Suppressor macrophage treated with lipopolysaccharide for 4 hours (primary cell): ENCODE data around the gene SORCS2.

Experiments
- DNase-seq: peaks from one replicate; pipeline ENCODE4 v3.0.0-alpha.2; 2020

Gene SORCS2

GRCh38 chr4:7762376-7763030 lies 570.2 kb downstream of the SORCS2 start:
- DNase-seq = no peak

GRCh38 chr4:7763106-7763505 lies 570.8 kb downstream of the SORCS2 start:
- no peak for DNase-seq

GRCh38 chr4:7763788-7764187 lies 571.5 kb downstream of the SORCS2 start:
- DNase-seq = no peak

DNA sequence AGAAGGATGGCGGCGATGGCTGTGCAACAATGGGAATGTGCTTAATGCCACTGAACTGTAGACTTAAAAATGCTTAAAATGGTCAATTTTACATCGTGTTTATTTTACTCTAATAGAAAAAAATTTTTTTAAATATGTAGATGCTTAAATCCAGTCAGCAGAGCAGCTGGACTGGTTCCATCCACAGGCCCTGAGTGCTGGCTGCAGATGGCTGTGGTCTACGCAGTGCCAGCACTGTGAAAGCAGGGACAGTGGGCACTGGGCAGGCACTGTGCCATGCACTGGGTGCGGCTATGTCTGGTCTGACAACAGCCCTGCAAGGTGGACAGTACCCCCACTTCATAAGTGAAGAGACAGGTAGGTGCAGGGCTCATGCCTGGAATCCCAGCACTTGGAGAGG lies 572.1 kb downstream of the SORCS2 start:
- no peak for DNase-seq

DNA sequence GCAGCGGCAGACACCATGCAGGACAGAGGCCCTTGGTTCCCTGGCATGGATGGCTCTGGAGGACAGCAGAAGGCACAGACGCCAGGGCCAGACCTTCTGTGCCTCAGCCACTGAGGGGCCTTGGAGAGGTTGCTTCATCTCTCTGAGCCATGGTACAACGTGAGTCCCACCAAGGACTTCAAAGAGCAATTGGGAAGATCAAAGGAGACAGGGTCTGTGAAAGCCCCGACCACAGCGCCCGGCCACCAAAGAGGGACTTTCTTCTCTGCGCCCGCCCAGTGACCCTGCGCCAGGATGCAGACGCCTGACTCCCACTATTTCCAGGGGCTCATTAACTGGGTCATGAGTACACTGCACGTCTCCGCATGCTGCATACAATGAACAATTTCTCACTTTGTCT lies 573.3 kb downstream of the SORCS2 start:
- no peak for DNase-seq

GRCh38 chr4:7766086-7766485 lies 573.7 kb downstream of the SORCS2 start:
- no peak for DNase-seq

DNA sequence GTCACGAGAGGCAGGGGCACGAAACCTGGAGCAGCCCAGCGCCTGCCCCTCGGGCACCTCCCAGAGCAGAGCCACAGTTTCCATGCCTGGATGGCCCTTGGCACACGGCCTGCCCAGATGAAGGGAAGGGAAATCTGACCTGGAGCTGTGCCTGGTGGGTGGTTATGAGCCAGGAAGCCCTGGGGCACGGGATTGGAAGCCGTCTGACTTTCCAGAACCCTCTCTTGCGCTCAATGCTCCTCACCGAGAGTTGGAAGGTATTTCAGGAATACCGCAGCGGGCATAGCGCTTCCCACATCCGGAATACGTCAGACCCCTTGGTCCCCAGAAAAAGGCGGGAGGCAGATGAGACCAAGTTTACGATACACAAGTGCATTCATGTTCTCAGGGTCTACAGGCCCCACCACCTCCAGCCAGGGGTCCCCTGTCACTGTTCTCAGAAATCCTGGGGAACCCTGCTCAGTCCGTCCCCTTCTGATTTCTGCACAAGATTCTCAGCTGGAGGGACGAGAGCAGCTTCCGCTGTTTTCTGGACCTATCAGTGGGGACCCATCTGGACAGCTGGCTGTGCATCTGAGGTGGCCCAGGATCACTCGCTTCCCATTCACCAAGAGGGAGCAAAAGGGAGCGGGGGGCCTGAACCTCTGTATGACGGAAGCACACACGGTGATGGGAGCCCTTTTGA lies 574.5 kb downstream of the SORCS2 start:
- no peak for DNase-seq

DNA sequence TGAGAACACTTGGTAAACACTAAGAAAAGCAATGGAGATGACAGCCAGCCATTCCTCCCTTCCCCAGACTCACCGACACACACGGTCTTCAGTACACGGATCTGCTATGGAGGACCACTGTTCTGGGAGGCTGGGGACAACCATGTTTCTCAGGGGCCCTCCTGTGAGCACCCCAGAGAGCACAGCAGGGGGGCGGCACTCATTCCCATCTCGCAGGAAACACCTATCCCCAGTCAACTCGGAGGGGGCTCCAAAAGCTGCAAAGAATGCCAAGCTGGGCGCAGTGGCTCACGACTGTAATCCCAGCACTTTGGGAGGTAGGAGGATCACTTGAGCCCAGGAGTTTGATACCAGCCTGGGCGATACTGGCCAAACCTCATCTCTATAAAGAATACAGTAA lies 575.2 kb downstream of the SORCS2 start:
- no peak for DNase-seq

DNA sequence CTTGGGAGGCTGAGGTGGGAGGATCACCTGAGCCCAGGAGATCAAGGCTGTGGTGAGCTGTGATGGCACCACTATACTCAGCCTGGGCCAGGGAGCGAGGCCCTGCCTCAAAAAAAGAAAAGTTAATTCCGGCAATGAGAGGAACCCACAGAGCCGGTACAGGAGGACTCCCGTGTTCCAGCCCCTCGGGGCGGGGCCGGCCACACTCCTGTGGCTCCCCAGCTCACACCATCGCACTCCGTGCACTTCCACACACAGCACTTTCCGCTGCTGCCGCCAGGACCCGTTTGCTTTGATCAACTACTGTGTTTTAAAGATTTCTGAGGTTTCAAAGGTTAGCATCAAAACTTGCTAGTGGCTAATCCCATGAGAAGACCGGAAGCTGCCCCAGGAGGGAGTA lies 575.6 kb downstream of the SORCS2 start:
- DNase-seq = no peak

GRCh38 chr4:7768736-7769135 lies 576.4 kb downstream of the SORCS2 start:
- DNase-seq = no peak

- DNase-seq = no peak
Observed at GRCh38 chr4:7769396-7770223, 577.3 kb downstream of the SORCS2 start.

DNA sequence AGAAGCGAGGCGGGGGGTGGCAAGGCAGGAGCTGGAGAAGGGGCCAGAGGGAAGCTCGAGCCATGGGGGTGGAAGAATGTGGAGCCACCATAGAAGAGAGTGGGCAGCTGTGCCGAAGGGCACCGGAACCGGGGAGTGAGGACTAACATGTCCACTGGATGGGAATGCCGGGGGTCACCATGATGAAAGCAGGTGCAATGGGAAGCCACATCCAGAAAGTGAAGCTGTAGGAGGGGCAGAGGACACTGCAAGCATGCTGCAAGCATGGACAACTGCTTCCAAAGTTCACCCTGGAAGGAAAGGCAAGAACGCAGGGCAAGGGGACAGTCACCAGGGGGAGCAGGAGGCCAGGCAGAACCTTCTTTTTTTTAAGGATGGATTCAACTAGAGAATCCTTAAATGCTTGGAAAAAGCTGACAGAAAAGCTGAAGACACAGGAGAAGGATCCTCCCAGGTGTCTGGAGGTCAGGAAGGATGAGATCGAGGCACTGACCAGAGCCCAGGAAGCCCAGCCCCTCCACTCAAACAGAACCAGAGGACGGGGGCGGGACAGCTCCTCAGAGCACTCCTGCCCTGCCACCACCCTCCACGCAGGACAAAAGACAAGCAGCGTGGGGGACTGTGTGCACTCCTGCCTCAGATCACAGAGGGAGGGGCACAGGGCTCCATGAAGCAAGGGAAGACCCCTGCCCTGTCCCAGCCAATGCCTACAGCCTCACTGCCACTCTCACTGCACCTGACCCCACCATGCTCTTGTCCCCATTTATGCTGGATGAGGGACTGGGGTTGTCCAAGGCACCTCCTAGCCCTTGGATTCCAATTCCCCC lies 578.1 kb downstream of the SORCS2 start:
- DNase-seq = peak; percentile 31

DNA sequence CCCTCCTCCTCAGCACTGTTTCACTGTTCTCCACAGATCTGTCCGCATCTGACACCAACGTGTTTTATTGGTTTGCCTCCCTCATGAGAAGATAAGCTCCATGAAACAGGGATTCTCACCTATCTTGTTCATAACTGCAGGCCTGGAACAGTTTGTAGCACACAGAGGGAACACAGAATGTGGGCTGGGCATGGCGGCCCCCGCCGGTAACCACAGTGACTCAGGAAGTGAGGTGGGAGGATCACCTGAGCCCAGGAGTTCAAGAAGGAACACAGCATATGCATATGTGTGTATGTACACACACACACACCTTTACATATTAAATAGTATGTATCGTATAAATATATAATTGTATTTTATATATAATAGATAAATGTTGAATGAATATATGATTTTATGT lies 578.7 kb downstream of the SORCS2 start:
- DNase-seq = no peak

GRCh38 chr4:7771541-7772507 lies 579.5 kb downstream of the SORCS2 start:
- no peak for DNase-seq

DNA sequence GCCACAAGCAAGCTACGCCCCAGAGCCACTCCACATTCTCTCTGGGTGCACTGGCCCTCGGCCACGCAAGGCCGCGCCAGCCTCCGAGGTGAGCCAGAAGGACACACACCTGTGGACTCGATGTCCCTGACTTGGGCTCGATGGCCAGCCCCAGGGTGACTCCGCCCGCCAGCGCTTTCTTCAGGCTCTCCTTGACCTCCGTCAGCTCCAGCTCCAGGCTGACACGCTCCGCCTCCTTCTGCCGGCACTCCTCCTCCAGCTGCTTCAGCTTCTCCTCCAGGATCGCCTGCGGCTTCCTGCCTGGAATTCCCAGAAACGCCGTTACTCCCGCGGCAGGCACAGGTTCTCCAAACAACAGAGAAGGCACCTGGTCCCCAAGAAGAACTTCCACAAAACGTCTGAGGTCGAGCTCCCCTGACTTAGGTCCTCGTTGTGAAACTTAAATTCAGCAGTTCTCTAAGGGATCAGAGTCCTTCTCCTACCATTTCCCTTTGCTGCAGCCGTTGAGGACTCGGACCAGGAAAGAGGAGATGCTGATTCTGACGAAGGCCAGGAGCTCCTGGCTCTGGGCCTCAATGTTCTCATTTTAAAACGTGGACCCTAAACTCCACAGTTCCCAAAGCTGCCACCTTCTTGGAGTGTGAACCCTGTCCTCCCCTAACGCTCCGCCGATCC lies 580.5 kb downstream of the SORCS2 start:
- DNase-seq = no peak

GRCh38 chr4:7773401-7774180 lies 581.3 kb downstream of the SORCS2 start:
- no peak for DNase-seq

GRCh38 chr4:7774301-7775294 lies 582.3 kb downstream of the SORCS2 start:
- no peak for DNase-seq

DNA sequence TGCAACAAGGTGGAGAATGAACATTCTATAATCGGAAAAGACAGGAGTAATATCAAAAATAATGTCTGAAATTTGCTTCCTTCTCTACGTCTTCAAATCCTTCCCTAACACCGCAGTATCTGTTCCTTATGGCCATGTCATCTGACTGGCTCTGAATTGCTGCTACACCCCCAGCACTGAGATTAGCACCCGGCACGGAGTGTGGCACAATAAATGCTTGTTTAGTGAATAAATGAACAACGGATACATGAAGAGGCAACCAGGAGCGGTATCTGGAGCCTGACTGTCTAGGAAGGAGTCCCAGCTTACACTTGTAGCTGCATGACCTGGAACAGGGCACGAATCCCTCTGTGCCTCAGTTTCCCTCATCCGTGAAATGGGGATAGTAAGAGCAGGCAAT lies 583.1 kb downstream of the SORCS2 start:
- DNase-seq = no peak
